Activated CD4-positive, CD25-positive, alpha-beta regulatory T cell treated with anti-CD3 and anti-CD28 coated beads, Interleukin-2, amount 50 U/mL, for 16 hours (primary cell): ENCODE results near the gene RFNG.
"Not testable (repeated sequence)": the region's sequence is repeated elsewhere in the genome, so short reads cannot be mapped to it uniquely, and the experiment has no call there.

Experiments
- DNase-seq: peaks from one replicate; pipeline ENCODE4 v3.0.0-alpha.2; 2020; ENCODE audit warnings: low read depth, low spot score

The RFNG gene

DNA sequence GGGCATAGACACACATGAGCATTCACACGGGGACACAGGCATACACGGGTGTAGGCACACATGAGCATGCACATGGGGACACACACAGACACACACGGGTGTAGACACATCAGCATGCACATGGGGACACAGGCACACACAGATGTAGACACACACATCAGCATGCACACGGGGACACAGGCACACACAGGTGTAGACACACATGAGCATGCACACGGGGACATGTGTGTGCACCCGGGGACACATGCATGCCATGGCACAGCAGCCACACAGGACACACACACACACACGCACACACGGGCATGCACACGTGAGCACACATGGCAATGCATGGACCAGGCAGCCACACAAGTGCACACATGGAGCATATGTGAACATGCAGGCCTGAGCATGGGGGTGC is 9.0 kb downstream of the RFNG start:
- no peak for DNase-seq

DNA sequence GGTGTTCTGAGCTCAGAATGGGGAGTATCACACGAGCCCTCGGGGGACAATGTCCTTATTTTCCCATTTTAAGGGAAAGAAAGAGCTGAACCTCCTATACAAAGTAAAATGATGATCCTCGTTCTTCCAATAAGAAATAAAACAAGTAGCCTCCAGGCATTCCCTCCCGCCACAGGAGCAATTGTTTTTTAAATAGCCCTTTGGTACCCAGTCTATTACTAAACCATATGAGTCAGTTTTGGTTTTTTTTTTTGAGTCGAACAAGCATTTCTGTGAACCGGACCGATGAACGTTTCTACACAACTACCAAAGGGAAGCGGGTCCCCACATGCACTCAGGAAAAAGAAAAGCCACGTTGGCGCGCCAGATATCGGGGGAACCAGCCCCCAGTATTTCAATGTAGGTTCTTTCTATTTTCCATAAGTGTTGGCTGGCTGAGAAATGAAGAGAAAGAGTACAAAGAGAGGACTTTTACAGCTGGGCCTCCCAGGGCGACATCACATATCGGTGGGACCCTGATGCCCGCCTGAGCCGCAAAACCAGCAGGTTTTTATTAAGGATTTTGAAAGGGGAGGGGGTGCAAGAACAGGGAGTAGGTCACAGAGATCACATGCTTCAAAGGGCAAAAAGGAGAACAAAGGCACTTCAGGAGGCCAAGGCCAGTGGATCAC is 10.3 kb downstream of the RFNG start:
- DNase-seq, result no peak

DNA sequence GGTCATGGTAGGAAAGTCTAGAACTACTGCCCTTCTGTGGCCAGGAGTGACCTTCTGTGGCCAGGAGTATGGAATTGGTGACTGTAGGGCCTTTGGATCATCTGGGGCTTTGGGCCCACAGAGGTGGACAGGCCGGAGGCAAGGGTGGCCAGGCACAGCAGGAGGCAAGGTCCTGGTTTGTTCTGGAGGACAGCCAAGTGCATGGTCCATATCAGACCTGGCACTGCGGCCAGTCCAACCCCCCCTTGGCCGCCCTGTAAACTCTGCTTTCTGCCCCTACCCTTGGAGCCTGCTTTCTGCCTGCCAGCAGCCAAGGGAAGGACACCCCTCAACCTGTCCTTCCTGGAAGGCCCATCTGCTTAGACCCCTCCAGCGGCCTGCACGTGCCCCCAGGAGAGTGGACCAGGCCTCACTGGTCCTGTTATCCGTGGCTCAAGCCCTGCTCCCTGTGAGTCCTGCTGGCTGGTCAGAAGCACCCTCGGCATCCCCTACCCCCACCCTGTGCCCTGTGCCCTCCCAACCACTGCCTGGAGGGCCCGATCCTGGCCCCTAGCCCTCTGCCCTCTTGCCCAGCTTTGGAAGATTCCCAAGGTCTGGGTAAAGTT is 11.8 kb downstream of the RFNG start:
- DNase-seq, result no peak

DNA sequence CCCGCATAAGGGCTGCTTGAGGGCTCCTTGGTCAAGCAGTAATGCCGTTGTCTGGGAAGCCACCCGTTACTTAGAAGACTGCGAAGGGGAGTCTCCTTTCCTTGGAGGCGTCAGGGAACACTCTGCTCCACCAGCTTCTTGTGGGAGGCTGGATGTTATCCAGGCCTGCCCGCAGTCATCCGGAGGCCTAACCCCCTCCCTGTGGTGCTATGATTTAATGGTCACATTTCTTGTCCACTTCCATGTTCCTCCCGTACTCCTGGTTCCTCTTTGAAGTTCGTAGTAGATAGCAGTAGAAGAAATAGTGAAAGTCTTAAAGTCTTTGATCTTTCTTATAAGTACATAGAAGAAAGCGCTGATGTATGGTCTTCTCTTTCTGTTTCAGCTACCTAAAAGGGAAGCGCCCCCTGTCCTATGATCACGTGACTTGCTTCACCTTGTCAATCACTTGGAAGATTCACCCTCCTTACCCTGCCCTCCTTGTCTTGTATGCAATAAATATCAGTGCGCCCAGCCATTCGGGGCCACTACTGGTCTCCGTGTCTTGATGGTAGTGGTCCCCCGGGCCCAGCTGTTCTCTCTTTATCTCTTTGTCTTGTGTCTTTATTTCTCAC is 12.7 kb downstream of the RFNG start:
- DNase-seq, result not testable (repeated sequence)

DNA sequence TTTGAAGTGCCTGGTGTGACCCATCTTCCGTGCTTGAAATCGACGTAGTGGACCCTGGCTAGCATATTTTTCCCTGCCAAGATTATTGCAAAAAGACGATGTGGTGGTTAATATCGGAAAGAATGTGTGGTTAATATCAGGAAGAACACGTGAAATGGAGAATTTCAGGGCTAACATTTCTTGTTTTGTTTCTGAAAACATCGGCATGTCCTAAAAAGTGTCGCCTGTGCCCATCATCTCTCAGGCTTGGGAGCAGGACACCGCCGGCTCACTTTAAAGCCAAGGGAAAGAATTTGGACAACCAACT is 13.8 kb downstream of the RFNG start:
- DNase-seq, result no peak

DNA sequence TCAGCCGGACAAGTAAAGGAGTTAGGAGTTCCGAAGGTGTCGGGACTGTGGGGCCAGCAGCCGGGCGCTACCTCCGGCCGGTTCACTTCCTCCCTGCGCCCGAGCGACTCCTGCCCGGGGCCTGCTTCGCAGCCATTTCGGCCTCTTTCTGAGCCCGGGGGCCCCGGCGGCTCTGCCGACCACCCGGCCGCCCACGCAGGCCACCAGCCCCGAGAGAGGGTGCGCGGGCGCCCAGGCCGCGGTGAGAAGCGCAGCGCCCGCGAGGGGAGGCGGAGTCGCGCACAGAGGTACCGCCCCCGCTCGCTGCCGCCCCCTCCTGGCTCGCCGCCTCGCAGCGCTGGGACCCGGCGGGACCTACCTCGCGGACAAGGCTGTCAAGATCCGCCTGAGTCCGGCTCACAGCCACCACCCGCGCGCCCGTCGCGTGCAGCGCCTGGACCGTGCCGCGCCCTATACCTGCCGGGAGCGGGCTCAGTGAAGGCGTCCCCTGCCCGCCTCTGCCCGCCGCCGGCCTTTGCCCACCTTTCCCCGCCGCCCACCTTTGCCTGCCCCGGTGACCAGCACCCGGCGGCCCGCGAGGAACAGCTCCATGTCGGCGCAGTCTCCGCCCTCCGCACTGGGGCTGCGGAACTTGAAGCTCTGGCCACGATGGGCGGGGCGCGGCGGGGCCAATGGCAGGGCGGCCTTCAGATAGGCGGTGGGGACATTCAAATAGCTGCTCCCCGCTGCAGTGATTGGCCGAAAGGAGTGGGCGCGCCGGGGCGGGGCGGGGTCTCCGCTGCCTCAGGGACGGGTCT is 14.3 kb downstream of the RFNG start, which contains the start of gene DCXR:
Gene DCXR, minus strand, starts transcription at position 606 of the 797 bp plus-strand sequence. Its CDS starts 15 bp downstream, at position 591.
- peak; percentile 87 for DNase-seq

DNA sequence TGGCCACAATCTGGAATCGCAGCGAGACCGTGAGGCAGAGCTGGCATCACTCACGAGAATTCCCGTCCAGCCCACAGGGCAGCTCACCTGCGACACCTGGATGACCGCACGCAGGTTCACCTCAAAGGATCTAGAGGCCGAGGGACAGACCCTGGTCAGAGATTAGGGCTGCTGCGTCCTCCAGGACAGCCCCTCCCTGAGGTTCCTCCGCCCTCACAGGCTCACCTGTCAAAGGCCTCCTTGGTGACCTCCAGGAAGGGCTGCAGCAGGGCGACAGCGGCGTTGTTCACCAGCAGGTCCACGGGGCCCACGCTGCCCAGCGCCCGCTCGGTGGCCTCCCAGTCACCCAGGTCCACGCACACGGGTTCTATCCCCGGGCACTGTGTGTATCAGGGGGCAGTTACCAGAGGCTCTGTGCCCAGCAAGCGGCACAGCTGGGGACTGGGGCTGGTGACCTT is 14.9 kb downstream of the RFNG start:
- DNase-seq, result no peak

DNA sequence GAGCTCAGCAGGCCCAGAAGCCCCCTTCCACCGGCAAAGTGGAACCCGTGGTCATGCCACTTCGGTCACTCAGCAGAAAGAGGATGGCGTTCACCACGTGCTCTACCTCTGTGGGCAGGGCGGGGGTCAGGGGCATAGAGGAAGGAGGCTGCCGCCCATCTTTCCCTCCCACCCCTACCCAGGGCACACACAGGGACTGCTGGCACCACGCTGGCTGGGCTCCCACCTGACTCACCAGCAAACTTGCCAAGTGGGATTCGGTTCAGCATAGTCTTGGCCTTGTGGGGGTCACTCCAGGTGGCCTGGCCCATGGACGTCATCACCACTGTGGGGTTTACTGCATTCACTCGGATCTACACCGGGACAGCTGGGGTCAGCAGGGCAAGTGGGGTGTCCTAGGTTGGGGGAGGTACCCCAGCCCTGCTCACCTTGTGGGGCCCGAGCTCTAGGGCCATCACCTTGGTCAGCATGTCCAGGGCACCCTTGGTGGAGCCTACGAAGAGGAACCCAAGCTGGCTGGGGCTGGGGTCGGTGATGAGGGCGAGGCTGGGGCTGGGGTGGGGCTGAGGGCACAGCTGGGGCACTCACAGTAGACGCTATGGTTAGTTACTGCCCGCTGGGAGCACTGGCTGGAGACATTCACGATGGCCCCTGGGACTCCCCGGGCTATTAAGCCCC is 15.5 kb downstream of the RFNG start:
- DNase-seq, result no peak

DNA sequence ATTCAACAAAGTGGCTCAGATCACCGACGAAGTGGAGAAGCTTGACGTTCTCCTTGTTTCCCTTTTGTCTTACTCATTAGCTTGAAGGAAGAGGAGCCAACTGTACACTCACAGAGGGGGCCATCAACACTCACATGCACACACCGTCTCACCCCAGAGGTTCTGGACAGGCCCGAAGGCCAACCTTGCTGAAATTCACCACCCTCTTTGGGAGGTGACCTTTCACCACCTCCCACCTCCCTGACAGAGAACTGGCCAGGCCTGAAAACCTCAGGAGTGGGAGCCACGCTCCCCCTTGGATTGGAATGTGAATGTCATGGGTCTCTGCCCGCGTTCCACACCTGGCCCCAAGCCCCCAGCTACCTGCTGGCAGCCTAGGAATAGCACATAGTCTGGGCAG is 16.1 kb downstream of the RFNG start:
- no peak for DNase-seq

DNA sequence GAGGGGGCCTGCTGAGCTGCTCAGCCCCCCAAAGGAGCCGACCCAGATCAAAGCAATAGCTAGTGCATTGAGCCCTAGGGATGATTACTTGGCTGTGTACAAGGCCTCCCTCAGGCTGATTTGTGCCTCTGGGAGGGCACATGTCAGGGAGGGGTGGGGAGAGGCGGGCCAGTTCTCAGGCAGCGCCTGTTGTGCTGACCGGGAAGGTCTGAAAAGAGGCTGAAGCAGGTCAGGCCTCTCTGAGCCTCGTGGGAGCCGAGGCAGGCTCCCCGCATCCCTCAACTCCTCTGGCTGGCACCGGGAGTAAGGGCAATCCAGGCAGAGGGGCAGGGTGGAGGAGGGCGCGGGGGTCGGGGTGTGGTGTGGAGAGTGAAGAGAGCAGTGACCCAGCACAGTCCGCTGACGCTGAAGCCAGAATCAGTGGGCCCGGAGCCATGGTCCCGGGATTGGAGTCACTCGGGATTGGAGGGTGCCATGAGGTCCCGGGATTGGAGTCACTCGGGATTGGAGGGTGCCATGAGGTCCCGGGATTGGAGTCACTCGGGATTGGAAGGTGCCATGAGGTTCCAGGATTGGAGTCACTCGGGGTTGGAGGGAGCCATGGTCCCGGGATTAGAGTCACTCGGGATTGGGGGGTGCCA is 17.1 kb downstream of the RFNG start:
- no peak for DNase-seq

DNA sequence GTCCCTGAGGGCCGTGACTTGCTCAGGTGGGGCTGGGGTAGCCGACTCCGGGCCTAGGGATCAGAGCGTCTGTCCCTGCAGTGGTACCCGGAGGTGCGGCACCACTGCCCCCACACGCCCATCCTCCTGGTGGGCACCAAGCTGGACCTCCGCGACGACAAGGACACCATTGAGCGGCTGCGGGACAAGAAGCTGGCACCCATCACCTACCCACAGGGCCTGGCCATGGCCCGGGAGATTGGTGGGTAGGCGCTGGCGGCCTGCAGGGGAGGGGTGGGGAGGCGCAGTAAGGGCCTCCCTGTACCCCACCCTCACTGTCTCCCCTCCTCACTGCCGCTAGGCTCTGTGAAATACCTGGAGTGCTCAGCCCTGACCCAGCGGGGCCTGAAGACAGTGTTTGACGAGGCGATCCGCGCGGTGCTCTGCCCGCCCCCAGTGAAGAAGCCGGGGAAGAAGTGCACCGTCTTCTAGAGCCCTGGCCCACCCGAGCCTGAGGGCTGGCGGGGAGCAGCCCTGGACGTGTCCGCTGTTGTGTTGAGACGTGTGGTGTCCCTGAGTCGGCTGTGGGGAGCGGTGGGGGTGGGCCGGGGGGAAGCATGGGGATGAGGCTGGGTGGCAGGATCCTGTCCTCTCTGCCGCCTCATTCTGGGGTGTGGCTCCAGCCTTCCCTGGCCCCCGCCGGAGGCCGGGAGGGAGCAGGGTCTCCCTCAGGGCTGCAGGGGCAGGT is 18.1 kb downstream of the RFNG start:
- DNase-seq, result no peak

DNA sequence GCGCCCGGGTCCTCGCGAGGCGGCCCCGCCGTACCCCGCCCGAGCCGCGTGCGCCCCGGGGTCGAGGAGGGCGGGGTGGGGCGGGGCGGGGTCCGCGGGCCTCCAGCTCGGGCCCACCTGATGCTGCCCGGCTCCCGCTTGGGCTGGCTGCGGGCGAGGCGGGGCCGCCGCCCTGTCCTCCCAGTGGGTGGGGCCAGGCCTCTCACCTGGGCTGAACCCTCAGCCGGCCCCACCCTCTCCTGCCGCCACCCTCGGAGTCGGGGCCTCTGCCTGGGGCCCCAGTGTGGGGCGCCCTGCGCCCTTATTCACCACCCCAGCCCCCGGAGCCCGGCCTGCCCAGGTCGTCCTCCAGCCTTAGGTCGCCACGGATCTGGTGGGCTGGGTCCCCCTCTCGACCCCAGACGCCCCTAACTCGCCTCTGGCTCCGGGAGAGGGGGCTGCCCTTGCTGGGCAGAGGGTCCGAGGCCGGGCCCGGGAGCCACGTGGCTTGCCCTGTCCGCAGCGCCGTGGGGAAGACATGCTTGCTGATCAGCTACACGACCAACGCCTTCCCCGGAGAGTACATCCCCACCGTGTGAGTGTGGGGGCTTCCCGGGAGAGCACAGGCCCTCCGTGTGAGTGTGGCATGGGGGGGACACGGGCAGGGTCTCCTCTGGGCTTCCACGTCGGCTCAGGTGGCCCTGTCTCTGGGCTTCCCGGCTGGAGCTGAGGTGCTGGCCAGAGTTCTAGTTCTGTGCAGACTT is 19.6 kb downstream of the RFNG start:
- no peak for DNase-seq

DNA sequence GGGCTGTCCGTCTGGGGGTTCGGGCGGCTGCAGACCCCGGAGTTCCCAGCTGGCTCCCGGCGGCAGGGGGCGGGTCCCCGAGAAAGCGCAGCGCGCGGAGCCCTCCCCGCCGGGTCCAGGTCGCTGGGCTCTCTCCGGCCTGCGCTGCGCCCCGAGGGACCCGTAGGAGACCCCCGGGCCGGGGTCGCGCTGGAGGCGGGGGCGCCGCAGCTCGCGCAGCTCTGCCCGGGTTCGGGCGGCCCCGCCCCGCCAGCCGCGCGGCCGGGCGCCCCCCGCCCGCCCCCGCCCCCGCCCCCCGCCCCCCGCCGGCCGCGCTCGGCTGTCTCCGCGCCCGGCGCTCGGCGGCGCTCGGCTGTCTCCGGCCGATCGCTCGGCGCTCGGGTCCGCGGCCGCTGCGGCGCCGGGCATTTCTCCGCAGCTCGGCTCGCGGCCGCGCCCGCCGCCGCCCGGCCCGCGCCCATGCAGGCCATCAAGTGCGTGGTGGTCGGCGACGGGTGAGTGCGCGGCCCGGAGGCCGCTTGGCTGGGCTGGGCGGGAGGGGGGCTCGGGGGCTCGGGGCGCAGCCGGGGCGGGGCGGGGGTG is 20.2 kb downstream of the RFNG start, which contains the start of gene RAC3:
Gene RAC3, plus strand, starts transcription at position 376 of the 582 bp plus-strand sequence. Its CDS starts 84 bp downstream, at position 460.
- no peak for DNase-seq

DNA sequence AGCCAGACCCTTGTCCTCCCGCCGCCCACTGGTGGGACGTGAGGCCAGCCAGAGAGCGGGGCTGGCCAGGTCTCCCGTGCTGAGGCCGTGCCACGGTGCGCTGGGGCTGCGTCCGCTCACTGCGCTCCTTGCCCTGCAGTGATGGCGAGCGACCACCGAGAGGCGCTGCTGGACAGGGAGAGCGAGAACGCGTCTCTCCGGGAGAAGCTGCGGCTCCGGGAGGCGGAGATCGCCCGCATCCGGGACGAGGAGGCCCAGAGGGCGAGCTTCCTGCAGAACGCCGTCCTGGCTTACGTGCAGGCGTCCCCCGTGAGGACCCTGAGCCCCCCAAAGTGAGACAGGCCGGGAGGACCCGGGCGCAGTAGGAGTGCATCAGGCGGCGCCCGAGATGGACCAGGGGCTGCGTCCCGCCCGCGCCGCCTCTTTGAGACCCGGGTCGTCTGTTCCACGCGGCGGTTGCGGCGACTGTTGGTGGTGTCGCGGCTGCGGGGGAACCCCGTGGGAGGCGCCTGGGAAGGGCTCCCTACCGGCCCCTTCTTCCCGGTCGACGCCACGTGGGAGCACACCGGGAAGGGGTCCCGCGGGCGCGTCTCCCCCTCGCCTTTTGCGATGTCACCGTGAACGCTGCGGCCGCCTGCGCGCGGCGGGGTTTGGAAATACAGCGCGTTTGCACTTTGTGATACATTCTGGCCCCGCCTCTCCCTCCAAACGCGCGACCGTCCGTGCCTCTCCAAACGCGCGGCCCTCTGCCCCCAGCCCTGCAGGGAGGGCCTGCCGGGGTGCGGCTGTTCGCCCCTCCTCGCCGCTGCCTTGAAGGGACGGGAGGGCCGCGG is 20.9 kb downstream of the RFNG start:
- peak; percentile 65 for DNase-seq

DNA sequence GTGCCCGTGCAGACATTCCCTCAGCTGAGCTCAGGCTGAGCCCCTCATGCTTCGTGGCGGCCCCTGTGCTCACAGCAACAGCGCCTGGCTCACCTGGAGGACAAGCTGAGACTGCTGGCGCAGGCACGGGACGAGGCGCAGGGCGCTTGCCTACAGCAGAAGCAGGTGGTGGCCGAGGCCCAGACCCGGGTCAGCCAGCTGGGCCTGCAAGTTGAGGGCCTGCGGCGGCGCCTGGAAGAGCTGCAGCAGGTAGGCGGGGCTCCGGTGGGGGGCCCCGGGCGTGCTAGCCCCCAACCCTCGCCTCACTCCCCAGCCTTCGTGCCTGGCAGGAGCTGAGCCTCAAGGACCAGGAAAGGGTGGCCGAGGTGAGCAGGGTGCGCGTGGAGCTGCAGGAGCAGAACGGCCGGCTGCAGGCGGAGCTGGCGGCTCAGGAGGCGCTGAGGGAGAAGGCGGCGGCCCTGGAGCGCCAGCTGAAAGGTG is 21.6 kb downstream of the RFNG start:
- DNase-seq, result no peak

DNA sequence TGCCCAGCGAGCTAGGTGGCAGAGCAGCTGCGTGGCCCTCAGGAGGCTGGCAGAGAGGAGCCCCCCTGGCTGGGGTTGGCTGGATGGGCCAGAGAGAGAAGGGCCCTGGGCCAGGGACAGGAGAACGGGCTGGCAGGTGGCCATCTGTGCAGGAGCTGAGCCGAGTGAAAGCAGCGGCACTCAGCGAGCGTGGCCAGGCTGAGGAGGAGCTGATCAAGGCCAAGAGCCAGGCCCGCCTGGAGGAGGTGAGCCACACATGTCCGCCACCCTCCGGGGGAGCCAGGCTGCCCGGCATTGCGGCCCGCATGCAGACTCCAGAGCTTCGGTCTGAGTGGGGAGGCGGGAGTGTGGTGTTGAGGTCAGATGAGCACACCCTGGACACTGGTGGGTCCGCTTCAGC is 22.2 kb downstream of the RFNG start:
- no peak for DNase-seq

DNA sequence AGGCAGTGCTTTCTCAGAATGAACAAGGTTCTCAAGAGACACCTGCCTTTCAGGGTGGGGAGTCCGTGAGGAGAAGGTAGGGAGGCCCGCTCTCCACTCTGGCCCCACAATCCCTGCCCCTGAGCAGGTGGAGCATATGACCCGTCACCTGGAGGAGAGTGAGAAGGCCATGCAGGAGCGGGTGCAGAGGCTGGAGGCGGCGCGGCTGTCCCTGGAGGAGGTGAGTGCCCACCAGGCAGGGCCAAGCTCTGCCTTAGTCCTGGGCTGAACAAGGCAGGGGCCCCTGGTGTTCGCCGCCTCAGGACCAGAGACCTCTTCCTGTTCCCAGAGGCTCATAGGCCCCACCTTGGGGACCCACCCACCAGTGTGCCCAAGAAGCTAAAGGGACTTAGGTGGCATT is 22.6 kb downstream of the RFNG start:
- no peak for DNase-seq

DNA sequence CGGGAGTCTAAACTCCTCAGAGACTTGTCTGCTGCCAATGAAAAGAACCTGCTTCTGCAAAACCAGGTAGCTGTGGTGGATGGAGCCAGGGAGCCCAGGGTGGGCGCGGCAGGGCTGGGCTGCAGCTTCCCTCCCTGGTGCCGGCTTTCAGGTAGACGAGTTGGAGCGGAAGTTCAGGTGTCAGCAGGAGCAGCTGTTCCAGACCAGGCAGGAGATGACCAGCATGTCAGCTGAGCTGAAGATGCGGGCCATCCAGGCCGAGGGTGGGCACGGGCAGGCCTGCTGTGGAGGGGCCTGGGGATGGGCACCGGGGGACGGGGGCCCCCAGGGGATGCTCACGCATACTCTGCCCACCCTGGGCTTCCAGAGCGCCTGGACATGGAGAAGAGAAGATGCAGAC is 23.4 kb downstream of the RFNG start:
- no peak for DNase-seq
